ENCODE results near the gene HHIPL1. TPM values are rescaled to one million over a fixed set of nuclear protein-coding genes. Genes with fewer than 3 reads are reported as not detected.
A peak's percentile ranks its signal among the peaks of the same experiment; 100 is the strongest.

Gene HHIPL1
- total RNA-seq, 1 donor from 2014 or later: 5.9 TPM

GRCh38 chr14:99704037-99704436, 59.1 kb downstream of the HHIPL1 start:
- no peaks in the 10 kb centered on the region for H3K4me1 ChIP-seq
- TF ChIP-seq, protein P1, sequence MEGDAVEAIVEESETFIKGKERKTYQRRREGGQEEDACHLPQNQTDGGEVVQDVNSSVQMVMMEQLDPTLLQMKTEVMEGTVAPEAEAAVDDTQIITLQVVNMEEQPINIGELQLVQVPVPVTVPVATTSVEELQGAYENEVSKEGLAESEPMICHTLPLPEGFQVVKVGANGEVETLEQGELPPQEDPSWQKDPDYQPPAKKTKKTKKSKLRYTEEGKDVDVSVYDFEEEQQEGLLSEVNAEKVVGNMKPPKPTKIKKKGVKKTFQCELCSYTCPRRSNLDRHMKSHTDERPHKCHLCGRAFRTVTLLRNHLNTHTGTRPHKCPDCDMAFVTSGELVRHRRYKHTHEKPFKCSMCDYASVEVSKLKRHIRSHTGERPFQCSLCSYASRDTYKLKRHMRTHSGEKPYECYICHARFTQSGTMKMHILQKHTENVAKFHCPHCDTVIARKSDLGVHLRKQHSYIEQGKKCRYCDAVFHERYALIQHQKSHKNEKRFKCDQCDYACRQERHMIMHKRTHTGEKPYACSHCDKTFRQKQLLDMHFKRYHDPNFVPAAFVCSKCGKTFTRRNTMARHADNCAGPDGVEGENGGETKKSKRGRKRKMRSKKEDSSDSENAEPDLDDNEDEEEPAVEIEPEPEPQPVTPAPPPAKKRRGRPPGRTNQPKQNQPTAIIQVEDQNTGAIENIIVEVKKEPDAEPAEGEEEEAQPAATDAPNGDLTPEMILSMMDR (IDR thresholded peaks at IDR 0.05): no peak
- TF ChIP-seq POLR2A (IDR thresholded peaks at IDR 0.05) (no peak), POLR2AphosphoS5 (IDR thresholded peaks at IDR 0.05; ENCODE audit: insufficient read depth in 1 of 2, low read depth in 1 of 2) (no peak)
- intact Hi-C loops (cut with DNase I): no loop called here
- no peak overlapping the region for H3K4me3 ChIP-seq
- H3K27me3 ChIP-seq: no peaks in the 10 kb centered on the region
- peaks cover 0 to 3% of the 10 kb centered on the region in 2 donors for H3K36me3 ChIP-seq
- DNase-seq (ENCODE audit: extremely low spot score in 2 of 2): no peak
- H3K9me3 ChIP-seq: peaks cover 11% of the 10 kb centered on the region
- H3K27ac ChIP-seq: no peak overlapping the region

GRCh38 chr14:99706107-99706900, 61.4 kb downstream of the HHIPL1 start:
- no peaks in the 10 kb centered on the region for H3K4me1 ChIP-seq
- peaks cover 0 to 3% of the 10 kb centered on the region in 2 donors for H3K36me3 ChIP-seq
- no peak for TF ChIP-seq POLR2A (IDR thresholded peaks at IDR 0.05)
- no peak for TF ChIP-seq POLR2AphosphoS5 (IDR thresholded peaks at IDR 0.05; ENCODE audit: insufficient read depth in 1 of 2, low read depth in 1 of 2)
- H3K4me3 ChIP-seq: no peak overlapping the region
- DNase-seq (ENCODE audit: extremely low spot score in 2 of 2): peak; percentile 44 to 79
- H3K9me3 ChIP-seq: peaks cover 11% of the 10 kb centered on the region
- no peak overlapping the region for H3K27ac ChIP-seq
- H3K27me3 ChIP-seq: no peaks in the 10 kb centered on the region
- intact Hi-C loops (cut with DNase I): no loop called here

GRCh38 chr14:99707420-99707819, 62.5 kb downstream of the HHIPL1 start:
- peaks cover 0 to 3% of the 10 kb centered on the region in 2 donors for H3K36me3 ChIP-seq
- H3K4me3 ChIP-seq: no peak overlapping the region
- no peaks in the 10 kb centered on the region for H3K4me1 ChIP-seq
- no peak overlapping the region for H3K27ac ChIP-seq
- intact Hi-C loops (cut with DNase I): no loop called here
- TF ChIP-seq, protein P1 (IDR thresholded peaks at IDR 0.05): no peak
- TF ChIP-seq POLR2AphosphoS5 (IDR thresholded peaks at IDR 0.05; ENCODE audit: insufficient read depth in 1 of 2, low read depth in 1 of 2) (no peak), POLR2A (IDR thresholded peaks at IDR 0.05) (no peak)
- no peaks in the 10 kb centered on the region for H3K27me3 ChIP-seq
- peaks cover 11% of the 10 kb centered on the region for H3K9me3 ChIP-seq
- peak in 1 of 2 donors; percentile 43 for DNase-seq (ENCODE audit: extremely low spot score in 2 of 2)

DNA sequence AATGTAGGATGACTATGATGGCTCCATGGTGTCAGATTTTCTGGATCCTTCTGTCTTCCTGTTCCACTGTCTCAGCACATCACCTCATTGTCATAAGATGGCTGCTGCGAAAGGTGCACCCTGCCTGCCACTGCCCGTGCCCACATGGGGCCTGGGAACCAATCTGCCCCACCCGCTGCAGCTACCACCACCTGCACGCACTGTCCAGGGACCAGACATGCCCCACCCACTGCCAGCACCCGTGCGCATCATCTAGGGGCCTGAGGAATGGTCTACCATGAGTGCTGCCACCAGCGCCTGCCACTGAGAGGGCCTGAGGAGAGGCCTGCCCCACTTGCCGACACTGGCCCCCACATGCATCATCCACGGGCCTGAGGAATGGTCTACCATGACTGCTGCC, 63.0 kb downstream of the HHIPL1 start:
- H3K27me3 ChIP-seq: no peaks in the 10 kb centered on the region
- H3K4me3 ChIP-seq: no peak overlapping the region
- intact Hi-C loops (cut with DNase I): no loop called here
- H3K9me3 ChIP-seq: peaks cover 10% of the 10 kb centered on the region
- H3K36me3 ChIP-seq: peaks cover 0 to 3% of the 10 kb centered on the region in 2 donors
- peak in 1 of 2 donors; percentile 67 for DNase-seq (ENCODE audit: extremely low spot score in 2 of 2)
- H3K27ac ChIP-seq: no peak overlapping the region
- no peaks in the 10 kb centered on the region for H3K4me1 ChIP-seq
- TF ChIP-seq POLR2AphosphoS5 (IDR thresholded peaks at IDR 0.05; ENCODE audit: insufficient read depth in 1 of 2, low read depth in 1 of 2): no peak
- no peak for TF ChIP-seq POLR2A (IDR thresholded peaks at IDR 0.05)
- TF ChIP-seq, protein P1 (IDR thresholded peaks at IDR 0.05): no peak

DNA sequence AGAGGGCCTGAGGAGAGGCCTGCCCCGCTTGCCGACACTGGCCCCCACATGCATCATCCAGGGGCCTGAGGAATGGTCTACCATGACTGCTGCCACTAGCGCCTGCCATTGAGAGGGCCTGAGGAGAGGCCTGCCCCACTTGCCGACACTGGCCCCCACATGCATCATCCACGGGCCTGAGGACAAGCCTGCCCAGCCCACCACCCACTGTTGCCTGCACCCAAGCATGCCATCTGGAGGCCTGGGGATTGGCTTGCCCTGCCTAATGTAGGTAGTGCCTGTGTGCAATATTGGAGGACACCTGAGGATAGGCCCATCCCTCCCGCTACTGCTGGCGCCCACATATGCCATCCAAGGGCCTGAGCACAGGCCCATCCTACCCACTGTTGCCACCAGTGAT, 63.5 kb downstream of the HHIPL1 start:
- DNase-seq (ENCODE audit: extremely low spot score in 2 of 2): peak; percentile 60 to 87
- peaks cover 5% of the 10 kb centered on the region for H3K9me3 ChIP-seq
- no peaks in the 10 kb centered on the region for H3K27me3 ChIP-seq
- H3K4me3 ChIP-seq: no peak overlapping the region
- intact Hi-C loops (cut with DNase I): no loop called here
- TF ChIP-seq POLR2AphosphoS5 (IDR thresholded peaks at IDR 0.05; ENCODE audit: insufficient read depth in 1 of 2, low read depth in 1 of 2) (no peak), POLR2A (IDR thresholded peaks at IDR 0.05) (no peak)
- TF ChIP-seq, protein P1 (IDR thresholded peaks at IDR 0.05): no peak
- no peak overlapping the region for H3K27ac ChIP-seq
- no peaks in the 10 kb centered on the region for H3K4me1 ChIP-seq
- H3K36me3 ChIP-seq: peaks cover 0 to 1% of the 10 kb centered on the region in 2 donors
